Activated T-cell treated with anti-CD3 and anti-CD28 coated beads, Interleukin-2, amount 50 U/mL, for 4 hours (primary cell): ENCODE data around the gene RGL1. TPM values are rescaled to one million over a fixed set of nuclear protein-coding genes. Genes with fewer than 3 reads are reported as not detected.
"Not testable (repeated sequence)": the region's sequence is repeated elsewhere in the genome, so short reads cannot be mapped to it uniquely, and the experiment has no call there.

ENCODE experiments used
- ATAC-seq, 2 donors: fragments of 200-7000 bp; cut with Tn5 transposase; one replicate each; pipeline ENCODE4 v1.10.0; 2021
- DNase-seq: peaks from one replicate; pipeline ENCODE4 v3.0.0-alpha.2; 2020
- H3K27me3 Mint-ChIP-seq: one replicate; pipeline ENCODE4 v1.8.0; 2021; ENCODE audit warnings: low read depth, mixed read lengths
- H3K36me3 Mint-ChIP-seq: one replicate; pipeline ENCODE4 v1.8.0; 2022; ENCODE audit warnings: mixed read lengths; ENCODE audit not compliant: insufficient read depth
- H3K4me1 Mint-ChIP-seq: one replicate; pipeline ENCODE4 v1.8.0; 2021; ENCODE audit warnings: low read depth, mixed read lengths
- H3K4me3 Mint-ChIP-seq: one replicate; pipeline ENCODE4 v1.8.0; 2021; ENCODE audit warnings: mild to moderate bottlenecking, moderate library complexity, mixed read lengths
- H3K9me3 Mint-ChIP-seq: one replicate; pipeline ENCODE4 v1.8.0; 2021; ENCODE audit warnings: mixed read lengths
- total RNA-seq, 3 donors: library from RNA; stranded (reverse); gene quantifications; one replicate each; pipeline ENCODE4 v1.2.1, GENCODE V29; 2021

Gene RGL1
- total RNA-seq, 3 donors from 2014 or later = 0.58 to 0.92 (median 0.68) TPM

DNA sequence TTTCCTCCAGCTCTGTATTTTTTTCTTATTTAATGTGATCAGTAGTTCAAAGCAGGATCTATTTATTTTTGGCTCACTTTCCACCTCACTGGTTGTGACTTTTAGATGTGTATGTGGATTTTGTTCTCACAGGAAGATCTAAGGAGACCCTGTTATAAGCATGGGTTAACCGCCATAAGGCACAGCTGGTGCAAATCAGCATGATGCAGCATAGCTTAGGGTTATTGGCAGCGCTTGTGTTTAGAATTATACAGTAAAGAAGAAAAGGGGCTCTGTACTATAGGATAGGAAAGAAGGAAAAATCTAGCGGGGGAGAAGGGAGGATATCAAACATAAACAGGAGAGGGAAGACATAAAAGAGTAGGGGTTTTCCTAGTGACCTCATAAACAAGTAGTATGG is 26.9 kb upstream of the RGL1 start:
- no peak for ATAC-seq
- Mint-ChIP-seq H3K4me3 (no peak overlapping the region), H3K4me1 (no peaks in the 10 kb centered on the region), H3K9me3 (peaks cover 12% of the 10 kb centered on the region), H3K36me3 (peaks cover 5% of the 10 kb centered on the region), H3K27me3 (peaks cover 3% of the 10 kb centered on the region)
- no peak for DNase-seq

DNA sequence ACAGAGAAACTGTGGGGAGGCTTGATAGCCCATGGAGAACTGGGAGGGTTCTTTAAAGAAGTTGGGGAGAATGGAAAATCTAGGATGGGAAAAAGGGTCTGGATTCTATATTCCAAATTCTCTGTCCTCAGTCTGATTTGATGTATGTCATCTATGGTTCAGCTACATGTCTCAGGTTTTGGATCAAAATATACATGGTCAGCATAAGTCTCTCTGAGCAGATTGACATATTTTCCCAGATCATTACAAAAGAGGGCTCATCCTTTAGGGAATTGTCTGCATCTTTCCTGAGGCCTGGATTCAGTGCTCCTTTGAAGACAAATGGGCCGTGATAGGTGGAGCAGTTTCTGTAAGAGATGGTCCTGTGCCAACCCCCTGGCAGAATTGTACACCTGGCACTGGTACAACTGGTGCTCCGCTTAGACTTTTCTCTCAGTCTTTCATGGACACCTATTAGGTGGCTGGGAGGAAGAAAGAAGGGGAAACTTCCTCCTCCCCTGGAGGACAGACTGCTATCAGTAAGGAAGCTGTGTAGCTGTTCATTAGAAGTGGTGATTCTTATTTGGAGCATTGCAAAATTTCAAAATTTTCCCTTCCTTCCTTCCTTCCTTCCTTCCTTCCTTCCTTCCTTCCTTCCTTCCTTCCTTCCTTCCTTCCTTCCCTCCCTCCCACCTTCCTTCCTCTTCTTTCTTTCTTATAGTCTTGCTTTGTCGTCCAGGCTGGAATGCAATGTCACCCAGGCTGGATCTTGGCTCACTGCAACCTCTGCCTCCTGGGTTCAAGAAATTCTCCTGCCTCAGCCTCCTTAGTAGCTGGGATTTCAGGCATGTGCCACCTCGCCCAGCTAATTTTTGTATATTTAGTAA is 26.1 kb upstream of the RGL1 start:
- H3K36me3 Mint-ChIP-seq = peaks cover 3% of the 10 kb centered on the region
- H3K4me3 Mint-ChIP-seq = no peak overlapping the region
- H3K4me1 Mint-ChIP-seq = no peaks in the 10 kb centered on the region
- peaks cover 9% of the 10 kb centered on the region for H3K9me3 Mint-ChIP-seq
- H3K27me3 Mint-ChIP-seq = peaks cover 3% of the 10 kb centered on the region
- no peak for ATAC-seq
- no peak for DNase-seq

DNA sequence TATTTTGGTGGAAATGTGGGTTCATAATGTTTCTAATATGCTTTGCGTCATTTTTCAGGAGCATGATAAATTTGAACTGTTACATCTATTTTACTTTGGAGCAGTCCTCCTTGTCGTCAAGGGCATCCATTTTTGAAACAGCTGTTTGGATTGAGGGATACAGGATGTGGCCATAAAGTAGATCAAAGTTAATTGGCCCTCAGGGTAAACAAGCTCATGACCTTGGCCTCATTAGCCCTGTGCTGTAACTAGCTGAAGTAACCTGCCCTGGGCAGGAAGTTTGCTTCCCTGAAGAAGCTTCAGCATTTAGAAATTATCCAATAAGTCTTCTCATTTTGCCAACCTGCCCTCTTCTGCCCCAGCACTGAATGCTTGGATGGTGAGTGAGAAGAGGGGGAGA is 24.8 kb upstream of the RGL1 start:
- DNase-seq (no peak), ATAC-seq (no peak)
- no peaks in the 10 kb centered on the region for H3K36me3 Mint-ChIP-seq
- H3K4me1 Mint-ChIP-seq = no peaks in the 10 kb centered on the region
- H3K27me3 Mint-ChIP-seq = peaks cover 3% of the 10 kb centered on the region
- no peak overlapping the region for H3K4me3 Mint-ChIP-seq
- peaks cover 3% of the 10 kb centered on the region for H3K9me3 Mint-ChIP-seq

DNA sequence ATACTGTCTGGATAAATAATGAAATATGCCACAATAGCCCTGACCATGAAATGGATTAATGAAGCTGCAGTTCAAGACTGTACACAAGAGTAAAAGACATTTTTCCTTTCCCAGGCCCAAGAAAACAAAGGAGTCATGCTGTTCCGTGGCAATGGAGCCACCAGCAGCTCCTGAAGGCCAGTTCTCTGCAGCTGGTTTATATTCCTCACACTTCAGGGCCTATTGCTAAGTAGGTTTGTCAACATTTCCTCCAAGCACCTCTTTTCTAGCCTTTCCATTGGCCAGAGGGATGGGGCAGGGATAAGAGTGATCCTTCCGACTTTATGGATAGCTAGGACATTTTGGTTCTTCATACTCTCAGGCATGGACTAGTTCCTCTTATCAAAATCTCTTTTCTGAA is 24.2 kb upstream of the RGL1 start:
- no peak for DNase-seq
- Mint-ChIP-seq H3K9me3 (no peaks in the 10 kb centered on the region), H3K4me3 (no peak overlapping the region), H3K36me3 (no peaks in the 10 kb centered on the region), H3K4me1 (no peaks in the 10 kb centered on the region), H3K27me3 (peaks cover 3% of the 10 kb centered on the region)
- ATAC-seq = no peak

DNA sequence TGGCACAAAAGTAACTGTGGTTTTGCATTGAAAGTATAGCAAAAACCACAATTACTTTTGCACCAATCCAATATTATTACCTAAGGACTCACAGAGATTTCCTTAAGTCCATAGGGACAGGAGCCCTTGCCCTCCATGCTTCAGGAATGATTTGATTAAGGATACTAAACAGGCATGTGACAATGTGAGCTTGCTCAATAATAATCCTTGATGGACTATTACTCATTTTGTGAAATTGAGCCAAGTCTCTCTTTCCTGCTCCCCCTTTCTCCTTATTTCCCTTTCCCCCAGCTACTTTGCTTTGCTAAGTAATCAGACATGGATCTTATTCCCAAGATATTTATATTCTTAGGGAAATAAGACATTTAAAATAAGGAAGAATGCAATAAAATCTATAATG is 21.6 kb upstream of the RGL1 start:
- H3K4me3 Mint-ChIP-seq = no peak overlapping the region
- ATAC-seq (no peak), DNase-seq (no peak)
- H3K36me3 Mint-ChIP-seq = no peaks in the 10 kb centered on the region
- H3K27me3 Mint-ChIP-seq = no peaks in the 10 kb centered on the region
- no peaks in the 10 kb centered on the region for H3K4me1 Mint-ChIP-seq
- no peaks in the 10 kb centered on the region for H3K9me3 Mint-ChIP-seq

DNA sequence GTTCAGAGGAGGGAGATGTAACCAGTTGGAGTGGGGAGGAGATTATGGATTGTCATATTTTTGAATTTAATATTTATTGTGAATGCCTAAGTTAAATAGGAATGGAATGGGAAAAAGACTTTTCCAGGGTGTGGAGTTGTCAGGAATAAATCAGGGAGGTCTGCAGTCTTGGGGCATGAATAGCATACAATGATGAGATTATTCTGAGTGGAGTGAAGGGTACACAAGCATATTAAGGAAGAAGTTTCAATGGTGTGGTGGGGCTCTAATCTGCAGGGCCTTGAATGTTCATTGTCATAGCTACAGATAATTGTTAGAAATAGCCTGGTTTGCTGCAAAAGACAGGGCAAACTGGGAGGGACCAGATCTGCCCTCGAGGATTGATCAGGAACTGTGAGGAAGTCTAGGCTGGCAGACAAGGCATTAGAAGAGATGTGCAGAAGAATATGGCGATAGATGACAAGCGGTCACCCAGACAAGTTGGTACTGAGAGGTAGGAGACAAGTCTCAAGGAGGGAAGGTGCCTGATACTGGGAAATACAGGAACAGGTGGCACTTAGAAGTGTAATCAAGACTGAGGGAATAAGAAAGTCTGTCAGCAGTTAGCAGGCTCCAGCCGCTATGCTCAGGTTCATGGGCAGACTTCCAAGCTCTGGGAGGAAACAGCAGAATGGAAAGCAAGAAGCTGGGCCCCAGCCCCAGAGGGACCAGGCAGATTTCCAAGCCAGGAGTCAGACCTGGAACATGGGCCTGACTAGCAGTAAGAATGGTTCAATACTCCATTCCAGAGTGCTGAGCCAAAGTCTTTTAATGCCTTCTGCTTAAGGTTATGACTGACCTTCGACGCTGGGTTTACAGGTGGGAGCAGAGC is 20.9 kb upstream of the RGL1 start:
- no peak overlapping the region for H3K4me3 Mint-ChIP-seq
- no peak for ATAC-seq
- no peaks in the 10 kb centered on the region for H3K27me3 Mint-ChIP-seq
- H3K4me1 Mint-ChIP-seq = no peaks in the 10 kb centered on the region
- H3K9me3 Mint-ChIP-seq = no peaks in the 10 kb centered on the region
- DNase-seq = no peak
- H3K36me3 Mint-ChIP-seq = no peaks in the 10 kb centered on the region

DNA sequence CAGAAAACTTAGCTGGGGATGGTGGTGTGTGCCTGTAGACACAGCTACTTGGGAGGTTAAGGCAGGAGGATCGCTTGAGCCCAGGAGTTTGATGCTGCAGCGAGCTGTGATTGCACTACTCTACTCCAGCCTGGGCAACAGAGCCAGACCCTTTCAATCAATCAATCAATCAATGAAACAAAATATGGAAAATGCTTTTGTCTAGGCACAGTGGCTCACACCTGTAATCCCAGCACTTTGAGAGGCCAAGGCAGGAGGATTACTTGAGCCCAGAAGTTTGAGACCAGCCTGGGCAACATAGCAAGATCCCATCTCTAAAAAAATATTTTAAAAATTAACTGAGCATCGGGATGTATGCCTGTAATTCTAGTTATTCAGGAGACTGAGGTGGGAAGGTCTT is 19.0 kb upstream of the RGL1 start:
- H3K9me3 Mint-ChIP-seq, ATAC-seq, H3K36me3 Mint-ChIP-seq, H3K27me3 Mint-ChIP-seq, H3K4me3 Mint-ChIP-seq, H3K4me1 Mint-ChIP-seq, DNase-seq: not testable (repeated sequence)

DNA sequence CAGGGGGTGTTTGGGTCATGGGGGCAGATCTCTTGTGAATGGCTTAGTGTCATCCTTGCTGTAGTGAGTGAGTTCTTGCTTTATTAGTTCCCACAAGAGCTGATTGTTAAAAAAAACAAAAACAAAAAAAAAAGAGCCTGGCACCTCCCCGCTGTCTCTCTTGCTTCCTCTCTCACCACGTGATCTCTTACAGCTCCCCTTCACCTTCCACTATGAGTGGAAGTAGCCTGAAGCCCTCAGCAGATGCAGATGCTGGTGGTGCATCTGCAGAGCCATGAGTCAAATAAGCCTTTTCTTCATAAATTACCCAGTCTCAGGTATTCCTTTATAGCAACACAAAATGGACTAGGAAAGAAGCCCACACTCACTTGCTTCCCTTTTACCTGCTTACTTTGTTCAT is 17.2 kb upstream of the RGL1 start:
- no peaks in the 10 kb centered on the region for H3K27me3 Mint-ChIP-seq
- no peaks in the 10 kb centered on the region for H3K9me3 Mint-ChIP-seq
- no peaks in the 10 kb centered on the region for H3K36me3 Mint-ChIP-seq
- no peak for DNase-seq
- no peaks in the 10 kb centered on the region for H3K4me1 Mint-ChIP-seq
- no peak overlapping the region for H3K4me3 Mint-ChIP-seq
- ATAC-seq = no peak

DNA sequence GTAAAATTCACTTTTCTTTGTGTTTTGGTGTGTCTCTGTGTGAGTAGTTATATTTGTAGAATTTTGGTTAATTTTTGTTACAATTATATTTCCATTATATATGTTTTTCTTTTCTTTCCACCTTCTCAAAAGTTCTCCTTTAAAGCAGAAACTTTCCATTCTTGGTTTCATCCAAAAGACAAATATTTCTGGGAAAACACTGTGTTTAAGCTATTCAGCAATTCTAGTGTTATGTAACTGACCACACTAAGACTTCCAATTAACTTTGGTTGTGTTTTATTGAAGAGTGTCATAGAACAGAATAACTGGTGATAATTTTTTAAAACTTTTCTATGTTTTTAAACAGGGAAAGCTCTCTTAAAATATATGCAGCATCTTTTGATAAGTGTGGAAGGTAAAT is 13.6 kb upstream of the RGL1 start:
- H3K4me3 Mint-ChIP-seq = no peak overlapping the region
- no peaks in the 10 kb centered on the region for H3K27me3 Mint-ChIP-seq
- ATAC-seq (no peak), DNase-seq (no peak)
- H3K9me3 Mint-ChIP-seq = no peaks in the 10 kb centered on the region
- no peaks in the 10 kb centered on the region for H3K4me1 Mint-ChIP-seq
- H3K36me3 Mint-ChIP-seq = no peaks in the 10 kb centered on the region

DNA sequence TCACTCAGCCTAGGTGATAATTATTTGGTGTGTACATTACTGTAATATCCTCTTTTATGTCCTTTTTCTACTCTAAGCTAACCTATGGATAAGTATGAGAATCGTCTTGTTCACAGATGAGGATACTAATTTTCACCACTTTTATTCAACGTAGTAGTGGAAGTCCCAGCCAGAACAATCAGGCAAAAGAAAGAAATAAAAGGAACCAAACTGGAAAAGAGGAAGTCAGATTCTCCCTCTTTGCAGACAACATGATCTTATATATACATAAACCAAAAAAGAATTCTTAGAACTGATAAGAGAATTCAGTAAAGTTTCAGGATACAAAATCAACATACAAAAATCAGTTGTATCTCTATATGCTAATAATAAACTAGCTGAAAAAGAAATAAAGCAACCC is 12.6 kb upstream of the RGL1 start:
- no peak for DNase-seq
- Mint-ChIP-seq H3K9me3 (no peaks in the 10 kb centered on the region), H3K36me3 (no peaks in the 10 kb centered on the region), H3K27me3 (no peaks in the 10 kb centered on the region), H3K4me3 (no peak overlapping the region), H3K4me1 (no peaks in the 10 kb centered on the region)
- no peak for ATAC-seq

DNA sequence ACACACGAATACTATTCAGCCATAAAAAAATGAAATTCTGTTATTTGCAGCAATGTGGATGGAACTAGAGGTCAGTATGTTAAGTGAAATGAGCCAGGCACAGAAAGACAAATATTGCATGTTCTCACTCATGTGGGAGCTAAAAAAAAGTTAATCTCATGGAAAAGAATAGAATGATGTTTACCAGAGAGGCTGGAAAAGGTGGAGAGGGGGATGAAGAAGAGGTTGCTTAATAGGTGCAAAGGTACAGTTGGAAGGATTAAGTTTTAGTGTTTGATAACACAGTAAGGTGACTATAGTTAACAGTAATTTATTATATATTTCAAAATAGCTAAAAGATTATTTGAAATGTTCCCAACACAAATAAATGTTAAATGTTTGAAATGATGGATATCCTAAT is 10.8 kb upstream of the RGL1 start:
- no peak for ATAC-seq
- Mint-ChIP-seq H3K4me3 (no peak overlapping the region), H3K4me1 (no peaks in the 10 kb centered on the region), H3K36me3 (no peaks in the 10 kb centered on the region), H3K27me3 (no peaks in the 10 kb centered on the region), H3K9me3 (no peaks in the 10 kb centered on the region)
- DNase-seq = no peak

DNA sequence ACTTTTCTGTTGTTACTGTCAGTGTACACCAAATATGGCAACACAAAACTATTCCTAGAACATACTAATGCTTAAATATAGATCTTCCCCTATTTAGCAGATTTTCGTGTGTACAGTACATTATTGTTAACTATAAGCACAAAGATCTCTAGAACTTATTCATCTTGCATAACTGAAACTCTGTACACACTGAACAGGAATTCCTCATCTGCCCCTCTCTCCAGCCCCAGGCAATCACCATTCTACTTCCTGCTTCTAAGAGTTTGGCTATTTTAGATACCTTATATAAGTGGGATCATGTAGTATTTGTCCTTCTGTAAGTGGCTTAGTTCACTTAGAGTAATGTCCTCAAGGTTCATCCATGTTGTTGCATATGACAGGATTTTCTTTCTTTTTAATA is 4.5 kb upstream of the RGL1 start:
- Mint-ChIP-seq H3K27me3 (peaks cover 3% of the 10 kb centered on the region), H3K4me3 (no peak overlapping the region), H3K36me3 (peaks cover 5% of the 10 kb centered on the region), H3K4me1 (peaks cover 6% of the 10 kb centered on the region), H3K9me3 (peaks cover 31% of the 10 kb centered on the region)
- DNase-seq (no peak), ATAC-seq (no peak)

DNA sequence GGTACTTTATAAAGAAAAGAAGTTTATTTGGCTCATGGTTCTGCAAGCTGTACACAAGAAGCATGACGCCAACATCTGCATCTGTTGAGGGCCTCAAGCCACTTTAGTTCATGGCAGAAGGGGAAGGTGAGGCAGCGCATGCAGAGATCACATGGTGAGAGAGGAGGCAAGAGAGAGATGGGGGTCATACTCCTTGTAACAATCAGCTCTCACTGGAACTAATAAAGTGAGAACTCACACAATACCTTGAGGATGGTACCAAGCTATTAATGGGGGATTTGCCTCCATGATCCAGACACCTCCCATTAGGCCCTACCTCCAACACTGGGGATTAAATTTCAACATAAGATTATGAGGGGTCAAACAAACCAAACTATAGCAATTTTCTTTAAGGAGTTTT is 3.3 kb upstream of the RGL1 start:
- Mint-ChIP-seq H3K9me3 (peaks cover 31% of the 10 kb centered on the region), H3K4me3 (no peak overlapping the region), H3K27me3 (peaks cover 6% of the 10 kb centered on the region), H3K36me3 (peaks cover 5% of the 10 kb centered on the region), H3K4me1 (peaks cover 16% of the 10 kb centered on the region)
- DNase-seq (no peak), ATAC-seq (no peak)

DNA sequence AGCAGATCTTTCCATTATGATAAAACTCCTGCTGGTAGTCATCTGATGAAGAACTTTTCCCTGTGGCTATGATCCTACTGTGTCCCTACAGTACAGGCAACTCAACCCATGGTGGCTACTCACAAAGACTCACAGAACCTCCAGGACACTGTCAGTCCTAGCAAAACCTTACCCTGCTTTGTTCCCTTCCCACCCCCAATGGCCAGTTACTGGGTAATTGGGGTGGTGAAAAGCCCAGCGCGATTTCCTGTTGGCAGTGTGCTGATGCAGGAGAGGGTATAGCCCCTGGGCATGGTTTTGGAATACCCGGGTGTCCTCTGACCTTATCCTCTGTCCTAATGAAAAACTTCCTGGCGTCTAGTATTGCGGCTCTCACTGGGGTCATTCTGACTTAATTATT is 533 bp upstream of the RGL1 start:
- Mint-ChIP-seq H3K9me3 (peaks cover 29% of the 10 kb centered on the region), H3K27me3 (peaks cover 12% of the 10 kb centered on the region)

DNA sequence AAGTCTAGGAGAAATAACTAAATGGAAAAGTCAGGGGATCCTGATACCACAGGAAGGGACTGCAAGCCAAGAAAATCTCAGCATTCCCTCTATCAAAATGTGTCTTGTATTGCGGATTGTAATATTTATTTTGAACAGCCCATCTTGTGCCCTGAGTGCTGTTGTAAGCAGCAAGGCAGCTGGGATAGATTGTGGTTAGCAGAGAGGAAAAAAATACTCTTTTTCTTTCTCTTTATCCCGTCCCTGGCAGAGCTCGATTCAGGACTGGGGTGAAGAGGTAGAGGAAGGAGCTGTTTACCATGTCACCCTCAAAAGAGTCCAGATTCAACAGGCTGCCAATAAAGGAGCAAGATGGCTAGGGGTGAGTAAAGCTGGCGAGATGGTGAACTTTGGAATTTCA is 1.2 kb downstream of the RGL1 start:
- Mint-ChIP-seq H3K9me3 (peaks cover 15% of the 10 kb centered on the region), H3K4me1 (peaks cover 16% of the 10 kb centered on the region), H3K4me3 (no peak overlapping the region), H3K36me3 (peaks cover 2% of the 10 kb centered on the region), H3K27me3 (peaks cover 12% of the 10 kb centered on the region)
- ATAC-seq = no peak
- DNase-seq = no peak

More for the DNA sequence above, 533 bp upstream of the RGL1 start:
- H3K36me3 Mint-ChIP-seq = peaks cover 5% of the 10 kb centered on the region
- ATAC-seq (no peak), DNase-seq (no peak)
- H3K4me1 Mint-ChIP-seq = peaks cover 16% of the 10 kb centered on the region
- peak overlapping the region; percentile 82 for H3K4me3 Mint-ChIP-seq
